Left ventricle myocardium superior (tissue), 1 donor: Measurements from ENCODE around the gene RTN4. TPM values are rescaled to one million over a fixed set of nuclear protein-coding genes. Genes with fewer than 3 reads are reported as not detected.
A peak's percentile ranks its signal among the peaks of the same experiment; 100 is the strongest.

Experiments
- ATAC-seq: fragments of 200-7000 bp; cut with Tn5 transposase; one replicate; pipeline ENCODE4 v1.9.1; 2020; ENCODE audit warnings: mild to moderate bottlenecking, moderate library complexity
- DNase-seq: peaks from one replicate; pipeline ENCODE4 v3.0.0-alpha.2; 2020
- intact Hi-C: fragments of 100-400 bp; cut with micrococcal nuclease; formaldehyde crosslinking; loops from one replicate; pipeline ENCODE4 v1.11.0; 2022
- total RNA-seq: library from RNA; stranded (reverse); fragmentation: NEBNext Ultra II Directional; extraction: Animal tissue kit (Norgen Biotek cat#: 25700); gene quantifications from one replicate; pipeline ENCODE4 v1.2.1, GENCODE V29; 2021
- donor health status: DM: no; HTN: yes; CAD: no; lungs with severe emphysema.

RTN4 gene
- total RNA-seq, 1 donor from 2014 or later = 43.5 TPM

GRCh38 chr2:54962935-54963440 lies 87.3 kb downstream of the RTN4 start:
- DNase-seq (no peak), ATAC-seq (no peak)
- intact Hi-C loops = no loop called here

- ATAC-seq (no peak), DNase-seq (no peak)
- intact Hi-C loops = no loop called here
Observed at GRCh38 chr2:54962511-54962910, 87.7 kb downstream of the RTN4 start.

- intact Hi-C loops = no loop called here
- ATAC-seq (no peak), DNase-seq (no peak)
Observed at GRCh38 chr2:54960164-54960563, 90.1 kb downstream of the RTN4 start.

GRCh38 chr2:54958717-54959371 lies 91.4 kb downstream of the RTN4 start:
- DNase-seq (no peak), ATAC-seq (no peak)
- intact Hi-C loops = no loop called here

- DNase-seq (no peak), ATAC-seq (no peak)
- intact Hi-C loops = no loop called here
Observed at GRCh38 chr2:54957321-54957999, 92.8 kb downstream of the RTN4 start.

- DNase-seq (no peak), ATAC-seq (no peak)
- intact Hi-C loops = no loop called here
Observed at GRCh38 chr2:54956111-54956627, 94.1 kb downstream of the RTN4 start.

- ATAC-seq = no peak
- intact Hi-C loops = no loop called here
Observed at GRCh38 chr2:54955358-54956110, 94.7 kb downstream of the RTN4 start.

GRCh38 chr2:54954705-54955357 lies 95.4 kb downstream of the RTN4 start:
- DNase-seq (no peak), ATAC-seq (no peak)
- intact Hi-C loops = no loop called here

More at GRCh38 chr2:54955358-54956110, 94.7 kb downstream of the RTN4 start:
- no peak for DNase-seq

- intact Hi-C loops = no loop called here
- ATAC-seq (no peak), DNase-seq (no peak)
Observed at GRCh38 chr2:54954158-54954557, 96.1 kb downstream of the RTN4 start.

GRCh38 chr2:54952978-54953456 lies 97.2 kb downstream of the RTN4 start:
- DNase-seq = no peak
- intact Hi-C loops = no loop called here
- ATAC-seq = no peak

- ATAC-seq (no peak), DNase-seq (no peak)
- intact Hi-C loops = no loop called here
Observed at GRCh38 chr2:54952425-54952824, 97.8 kb downstream of the RTN4 start.

GRCh38 chr2:54950811-54951210 lies 99.4 kb downstream of the RTN4 start:
- DNase-seq (no peak), ATAC-seq (no peak)
- intact Hi-C loops = no loop called here

GRCh38 chr2:54949431-54949830 lies 100.8 kb downstream of the RTN4 start:
- intact Hi-C loops = no loop called here
- ATAC-seq (no peak), DNase-seq (no peak)

- no peak for ATAC-seq
- no peak for DNase-seq
- intact Hi-C loops = no loop called here
Observed at GRCh38 chr2:54948120-54948519, 102.1 kb downstream of the RTN4 start.

- intact Hi-C loops = no loop called here
- ATAC-seq = no peak
- no peak for DNase-seq
Observed at GRCh38 chr2:54947646-54948045, 102.6 kb downstream of the RTN4 start.

GRCh38 chr2:54947136-54947535 lies 103.1 kb downstream of the RTN4 start:
- DNase-seq = no peak
- intact Hi-C loops = no loop called here
- no peak for ATAC-seq

- ATAC-seq = no peak
- intact Hi-C loops = no loop called here
Observed at GRCh38 chr2:54946220-54946805, 103.9 kb downstream of the RTN4 start.

GRCh38 chr2:54945391-54946219 lies 104.6 kb downstream of the RTN4 start:
- ATAC-seq (peak; percentile 94), DNase-seq (peak; percentile 54)
- intact Hi-C loops = no loop called here

More at GRCh38 chr2:54946220-54946805, 103.9 kb downstream of the RTN4 start:
- no peak for DNase-seq
